IMR-90 (cell line): Measurements from ENCODE around the gene ZDHHC14. TPM values are rescaled to one million over a fixed set of nuclear protein-coding genes. Genes with fewer than 3 reads are reported as not detected.

ENCODE experiments used
- ATAC-seq: fragments of 200-7000 bp; cut with Tn5 transposase; 2 replicates; pipeline ENCODE4 v1.9.1; 2020; ENCODE audit warnings: low read depth, mild to moderate bottlenecking, moderate library complexity
- BruUV-seq: library from RNA; stranded (reverse); fragments of 400-500 nt; replicated peaks from 2 replicates; lab custom pipeline; 2021; lab: Mats Ljungman, UMichigan
- CTCF ChIA-PET: fragments of 300-600 bp; formaldehyde crosslinking; extraction: SDS; loops from one replicate; lab custom pipeline; 2021; ENCODE audit warnings: antibody characterized with exemption; lab: Yijun Ruan, JAX
- POLR2A ChIA-PET: fragments of 300-600 bp; sonication (Branson Sonifier 250); formaldehyde crosslinking; loops from one replicate; lab custom pipeline; 2022; ENCODE audit warnings: antibody characterized with exemption; ENCODE audit not compliant: unreplicated experiment; lab: Charles Lee
- DNase-seq: peaks from one replicate; pipeline ENCODE4 v3.0.0; 2013
- H2AFZ ChIP-seq: replicated peaks from 2 replicates; pipeline ENCODE3; 2013; ENCODE audit warnings: low read length, mild to moderate bottlenecking; ENCODE audit not compliant: poor library complexity
- H2AK5ac ChIP-seq: 2 replicates; pipeline ENCODE4 v1.6.1; 2013; ENCODE audit warnings: low read depth, low read length, inconsistent platforms
- H2AK9ac ChIP-seq: replicated peaks from 2 replicates; pipeline ENCODE3; 2013; ENCODE audit warnings: mild to moderate bottlenecking, low read depth, low read length, moderate library complexity; ENCODE audit not compliant: poor library complexity
- H2BK120ac ChIP-seq: 2 replicates; pipeline ENCODE4 v1.6.1; 2013; ENCODE audit warnings: low read depth, low read length, inconsistent platforms
- H2BK15ac ChIP-seq: 3 replicates; pipeline ENCODE4 v1.6.1; 2013; ENCODE audit warnings: low read depth, low read length, inconsistent platforms
- H2BK20ac ChIP-seq: 2 replicates; pipeline ENCODE4 v1.6.1; 2013; ENCODE audit warnings: low read depth, mild to moderate bottlenecking, inconsistent platforms, low read length, moderate library complexity
- H2BK5ac ChIP-seq: 2 replicates; pipeline ENCODE4 v1.6.1; 2013; ENCODE audit warnings: mild to moderate bottlenecking, low read depth, low read length, inconsistent platforms; ENCODE audit not compliant: poor library complexity, severe bottlenecking
- H3K14ac ChIP-seq: replicated peaks from 2 replicates; pipeline ENCODE4 v1.6.1; 2013; ENCODE audit warnings: low read depth, low read length, inconsistent platforms
- H3K18ac ChIP-seq: 2 replicates; pipeline ENCODE4 v1.6.1; 2013; ENCODE audit warnings: low read depth, low read length, control low read depth
- H3K23ac ChIP-seq: 2 replicates; pipeline ENCODE4 v1.6.1; 2013; ENCODE audit warnings: low read depth, low read length, inconsistent platforms
- H3K27ac ChIP-seq: 2 replicates; pipeline ENCODE4 v1.5.1; 2013; ENCODE audit warnings: mild to moderate bottlenecking, control low read depth, low read length; ENCODE audit not compliant: insufficient read depth
- H3K27me3 ChIP-seq: 2 replicates; pipeline ENCODE4 v1.6.1; 2013; ENCODE audit warnings: low read length; ENCODE audit not compliant: control insufficient read depth, insufficient read depth
- H3K36me3 ChIP-seq: 2 replicates; pipeline ENCODE4 v1.6.1; 2013; ENCODE audit warnings: low read length, mixed read lengths; ENCODE audit not compliant: control insufficient read depth, insufficient read depth
- H3K4ac ChIP-seq: 2 replicates; pipeline ENCODE4 v1.6.1; 2013; ENCODE audit warnings: low read depth, low read length, inconsistent platforms
- H3K4me1 ChIP-seq: 2 replicates; pipeline ENCODE4 v1.6.1; 2013; ENCODE audit warnings: low read length, mixed read lengths; ENCODE audit not compliant: control insufficient read depth, insufficient read depth
- H3K4me2 ChIP-seq: 2 replicates; pipeline ENCODE4 v1.6.1; 2013; ENCODE audit warnings: low read depth, mild to moderate bottlenecking, control low read depth, low read length, moderate library complexity
- H3K4me3 ChIP-seq: 2 replicates; pipeline ENCODE4 v1.5.1; 2013; ENCODE audit warnings: low read depth, mild to moderate bottlenecking, control low read depth, low read length, moderate library complexity; ENCODE audit not compliant: insufficient read depth
- H3K56ac ChIP-seq: 2 replicates; pipeline ENCODE4 v1.6.1; 2013; ENCODE audit warnings: low read length, inconsistent platforms; ENCODE audit not compliant: insufficient read depth; ENCODE audit errors: extremely low read depth
- H3K79me1 ChIP-seq, 2 experiments: 2 replicates each; pipeline ENCODE4 v1.6.1; 2013; ENCODE audit warnings: low read length in 2 of 2, inconsistent platforms in 1 of 2, low read depth in 1 of 2
- H3K9ac ChIP-seq: 2 replicates; pipeline ENCODE4 v1.6.1; 2013; ENCODE audit warnings: low read depth, low read length, control low read depth
- H3K9me1 ChIP-seq: 2 replicates; pipeline ENCODE4 v1.6.1; 2013; ENCODE audit warnings: low read length, inconsistent platforms; ENCODE audit not compliant: insufficient read depth
- H3K9me3 ChIP-seq: 2 replicates; pipeline ENCODE4 v1.6.1; 2013; ENCODE audit warnings: low read length; ENCODE audit not compliant: control insufficient read depth, insufficient read depth
- H4K20me1 ChIP-seq: 2 replicates; pipeline ENCODE4 v1.6.1; 2013; ENCODE audit warnings: low read length, inconsistent platforms; ENCODE audit not compliant: insufficient read depth
- H4K5ac ChIP-seq: 2 replicates; pipeline ENCODE4 v1.6.1; 2013; ENCODE audit warnings: mild to moderate bottlenecking, low read depth, low read length, control low read depth
- H4K8ac ChIP-seq, 2 experiments: 2 replicates each; pipeline ENCODE4 v1.6.1; 2013; ENCODE audit warnings: low read depth in 2 of 2, low read length in 2 of 2, control low read depth in 1 of 2, inconsistent platforms in 1 of 2
- H4K91ac ChIP-seq: 2 replicates; pipeline ENCODE4 v1.6.1; 2013; ENCODE audit warnings: low read depth, low read length, inconsistent platforms; ENCODE audit not compliant: insufficient read depth
- BHLHE40 ChIP-seq: fragments of 150-350 bp; IDR thresholded peaks from 2 replicates; pipeline ENCODE4 v1.6.1; 2016; ENCODE audit warnings: mild to moderate bottlenecking, low read depth, low read length
- CEBPB ChIP-seq: IDR thresholded peaks from 2 replicates; pipeline ENCODE4 v1.6.1; 2012; ENCODE audit warnings: low read depth, low read length, improper control_type of control experiment
- CHD1 ChIP-seq: IDR thresholded peaks from 2 replicates; pipeline ENCODE4 v1.6.1; 2012; ENCODE audit warnings: low read depth, low read length, improper control_type of control experiment
- CTCF ChIP-seq: conservative IDR thresholded peaks from 2 replicates; pipeline ENCODE4 v1.5.1; 2012; ENCODE audit warnings: mild to moderate bottlenecking, low read depth, low read length, improper control_type of control experiment
- ELK1 ChIP-seq: fragments of 150-350 bp; IDR thresholded peaks from 2 replicates; pipeline ENCODE4 v1.6.1; 2016; ENCODE audit warnings: low read depth, mild to moderate bottlenecking, low read length, moderate library complexity, borderline replicate concordance
- FOS ChIP-seq: fragments of 150-350 bp; IDR thresholded peaks from 2 replicates; pipeline ENCODE4 v1.6.1; 2016; ENCODE audit warnings: low read depth, low read length
- MAFK ChIP-seq: IDR thresholded peaks from 2 replicates; pipeline ENCODE4 v1.6.1; 2012; ENCODE audit warnings: low read depth, low read length, improper control_type of control experiment
- MAZ ChIP-seq: IDR thresholded peaks from 2 replicates; pipeline ENCODE4 v1.6.1; 2012; ENCODE audit warnings: low read depth, mild to moderate bottlenecking, low read length, improper control_type of control experiment, moderate library complexity, borderline replicate concordance
- MXI1 ChIP-seq: IDR thresholded peaks from 2 replicates; pipeline ENCODE4 v1.6.1; 2012; ENCODE audit warnings: low read depth, mild to moderate bottlenecking, low read length, moderate library complexity, borderline replicate concordance
- POLR2A ChIP-seq: IDR thresholded peaks from 2 replicates; pipeline ENCODE4 v1.6.1; 2012; ENCODE audit warnings: mild to moderate bottlenecking, low read depth, low read length
- RAD21 ChIP-seq: IDR thresholded peaks from 2 replicates; pipeline ENCODE4 v1.6.1; 2012; ENCODE audit warnings: low read length, improper control_type of control experiment
- RCOR1 ChIP-seq: IDR thresholded peaks from 2 replicates; pipeline ENCODE4 v1.6.1; 2012; ENCODE audit warnings: mild to moderate bottlenecking, low read length, improper control_type of control experiment; ENCODE audit not compliant: insufficient replicate concordance
- SMC3 ChIP-seq: fragments of 150-350 bp; IDR thresholded peaks from 2 replicates; pipeline ENCODE4 v1.6.1; 2016; ENCODE audit warnings: low read depth, mild to moderate bottlenecking, antibody characterized with exemption, low read length, moderate library complexity
- USF2 ChIP-seq: fragments of 150-350 bp; IDR thresholded peaks from 2 replicates; pipeline ENCODE4 v1.6.1; 2017; ENCODE audit warnings: mild to moderate bottlenecking, antibody characterized with exemption, low read length, low read depth
- WGBS, 2 experiments: methylation state at CpG; one replicate each; pipeline versions ENCODE4 v1.1.5 to v1.1.7; 2013; ENCODE audit warnings: missing lambda C conversion rate in 2 of 2; ENCODE audit not compliant: insufficient read length in 1 of 2; ENCODE audit errors: extremely low coverage in 2 of 2; 5-methylcytosine and 5-hydroxymethylcytosine counted together
- dilution Hi-C: fragments of 300-500 bp; cut with HindIII; formaldehyde crosslinking; loops from one replicate; pipeline ENCODE4 v1.14.3; 2018; ENCODE audit warnings: low sequenced_read_pairs; ENCODE audit not compliant: unreplicated experiment
- in situ Hi-C: fragments of 300-500 bp; cut with MboI; formaldehyde crosslinking; loops from 3 replicates; pipeline ENCODE4 v1.14.3; 2019; ENCODE audit warnings: low sequenced_read_pairs, inconsistent platforms, mixed read lengths
- intact Hi-C: fragments of 100-400 bp; cut with micrococcal nuclease; formaldehyde crosslinking; loops from 2 replicates; pipeline ENCODE4 v1.10.0; 2022
- polyA plus RNA-seq, 3 experiments: library from polyadenylated mRNA; depleted of rRNA; stranded (reverse); fragments of >200 nt; gene quantifications; 2 replicates each; pipeline ENCODE4 v1.2.3, GENCODE V29; 2012; ENCODE audit warnings: low replicate concordance in 1 of 3
- total RNA-seq: library from RNA; depleted of rRNA; stranded (reverse); fragments of >200 nt; gene quantifications from 2 replicates; pipeline ENCODE4 v1.2.3, GENCODE V29; 2012

Gene ZDHHC14
- total and polyA plus RNA-seq, 2 of the 4 experiments (the other 2 are of a cell fraction), result 0.90 to 2.0 TPM

- Histone ChIP-seq H3K9ac (peak overlapping the region; percentile 33; the same call in 1 of the 2 replicates), H2BK5ac (peak overlapping the region; percentile 7), H3K4me3 (no peak overlapping the region), H3K27me3 (no peaks in the 10 kb centered on the region; the same call in 1 of the 2 replicates), H4K5ac (peak overlapping the region; percentile 89), H2BK120ac (peak overlapping the region; percentile 67), H3K27ac (peak overlapping the region; percentile 88; the same call in 1 of the 2 replicates), H3K18ac (peak overlapping the region; percentile 95), H2AK5ac (peak overlapping the region; percentile 90), H2AK9ac (peak overlapping the region; percentile 4), H2AFZ (peak overlapping the region; percentile 14), H4K91ac (peak overlapping the region; percentile 53), H2BK15ac (peak overlapping the region; percentile 69; the same call in 2 of the 3 replicates), H4K20me1 (no peaks in the 10 kb centered on the region), H3K23ac (no peak overlapping the region), H3K36me3 (no peaks in the 10 kb centered on the region), H3K56ac (no peak overlapping the region), H3K79me1 (no peaks in the 10 kb centered on the region), H4K8ac (peak overlapping the region; percentile 43 to 56; a peak in 3 of 4 replicates), H3K4me2 (peak overlapping the region; percentile 56; the same call in 1 of the 2 replicates), H2BK20ac (peak overlapping the region; percentile 84), H3K9me1 (peaks cover 14% of the 10 kb centered on the region), H3K4me1 (peaks cover 24% of the 10 kb centered on the region), H3K4ac (peak overlapping the region; percentile 87), H3K9me3 (no peaks in the 10 kb centered on the region), H3K14ac (peak overlapping the region; percentile 77)
- ATAC-seq, result no peak
- dilution Hi-C loops, result no loop called here
- CTCF ChIA-PET, result interaction anchor here (0.6 to 1.2 kb wide), 3 partner anchors 8 to 47 kb away, joined by 3 to 4 read pairs (median 4); no protein-coding TSS in a partner anchor
- no peak for DNase-seq
- POLR2A ChIA-PET, result no interaction called here
- 80% methylated on average over 1 of the region's 12 CpGs; no CpG with 5 or more reads in 1 of the 2 experiments for WGBS, 2 experiments
- intact Hi-C loops, result no loop called here
- in situ Hi-C loops, result no loop called here
- no TSS peak for BruUV-seq
- no peak for TF ChIP-seq ELK1
- TF ChIP-seq BHLHE40, result no peak
- TF ChIP-seq MXI1, result no peak
- TF ChIP-seq POLR2A, result no peak
- no peak for TF ChIP-seq CHD1
- no peak for TF ChIP-seq USF2
- no peak for TF ChIP-seq FOS
- TF ChIP-seq MAZ, result no peak
- TF ChIP-seq MAFK, result no peak
- no peak for TF ChIP-seq CTCF
- TF ChIP-seq CEBPB, result no peak
- TF ChIP-seq SMC3, result no peak
- TF ChIP-seq RCOR1, result no peak
- no peak for TF ChIP-seq RAD21
These were observed 335.4 kb downstream of the ZDHHC14 start for GRCh38 chr6:157716251-157716995.
